Hepatocyte (in vitro differentiated cells): ENCODE results near the gene PHF1.
"Not testable (repeated sequence)": the region's sequence is repeated elsewhere in the genome, so short reads cannot be mapped to it uniquely, and the experiment has no call there.

Experiments
- EZH2 ChIP-seq: fragments of 200-600 bp; sonication (generic); IDR thresholded peaks from 2 replicates; pipeline ENCODE4 v1.6.1; 2016; ENCODE audit warnings: antibody characterized with exemption, mild to moderate bottlenecking, borderline replicate concordance
- TF ChIP-seq, protein P1 (sequence below): fragments of 200-600 bp; sonication (generic); IDR thresholded peaks from 2 replicates; pipeline ENCODE4 v1.5.1; 2016; ENCODE audit warnings: antibody characterized with exemption, mild to moderate bottlenecking; ENCODE audit not compliant: poor library complexity

DNA sequence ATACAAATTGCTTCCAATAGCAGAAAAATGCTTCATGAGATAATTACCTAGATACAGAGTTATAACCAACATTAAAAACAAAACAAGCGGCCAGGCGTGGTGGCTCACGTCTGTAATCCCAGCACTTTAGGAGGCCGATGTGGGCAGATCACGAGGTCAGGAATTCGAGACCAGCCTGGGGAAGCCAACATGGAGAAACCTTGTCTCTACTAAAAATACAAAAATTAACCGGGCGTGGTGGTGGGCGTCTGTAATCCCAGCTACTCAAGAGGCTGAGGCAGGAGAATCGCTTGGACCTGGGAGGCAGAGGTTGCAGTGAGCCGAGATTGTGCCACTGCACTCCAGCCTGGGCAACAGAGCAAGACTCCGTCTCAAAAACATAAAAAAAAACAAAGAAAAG, 47.3 kb upstream of the PHF1 start:
- TF ChIP-seq, protein P1, sequence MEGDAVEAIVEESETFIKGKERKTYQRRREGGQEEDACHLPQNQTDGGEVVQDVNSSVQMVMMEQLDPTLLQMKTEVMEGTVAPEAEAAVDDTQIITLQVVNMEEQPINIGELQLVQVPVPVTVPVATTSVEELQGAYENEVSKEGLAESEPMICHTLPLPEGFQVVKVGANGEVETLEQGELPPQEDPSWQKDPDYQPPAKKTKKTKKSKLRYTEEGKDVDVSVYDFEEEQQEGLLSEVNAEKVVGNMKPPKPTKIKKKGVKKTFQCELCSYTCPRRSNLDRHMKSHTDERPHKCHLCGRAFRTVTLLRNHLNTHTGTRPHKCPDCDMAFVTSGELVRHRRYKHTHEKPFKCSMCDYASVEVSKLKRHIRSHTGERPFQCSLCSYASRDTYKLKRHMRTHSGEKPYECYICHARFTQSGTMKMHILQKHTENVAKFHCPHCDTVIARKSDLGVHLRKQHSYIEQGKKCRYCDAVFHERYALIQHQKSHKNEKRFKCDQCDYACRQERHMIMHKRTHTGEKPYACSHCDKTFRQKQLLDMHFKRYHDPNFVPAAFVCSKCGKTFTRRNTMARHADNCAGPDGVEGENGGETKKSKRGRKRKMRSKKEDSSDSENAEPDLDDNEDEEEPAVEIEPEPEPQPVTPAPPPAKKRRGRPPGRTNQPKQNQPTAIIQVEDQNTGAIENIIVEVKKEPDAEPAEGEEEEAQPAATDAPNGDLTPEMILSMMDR: not testable (repeated sequence)
- TF ChIP-seq EZH2: not testable (repeated sequence)
